HepG2 (cell line): ENCODE results near the gene CIAPIN1. TPM values are rescaled to one million over a fixed set of nuclear protein-coding genes. Genes with fewer than 3 reads are reported as not detected.
A peak's percentile ranks its signal among the peaks of the same experiment; 100 is the strongest.

Source experiments
- AHR ChIP-seq: IDR thresholded peaks from 2 replicates; pipeline ENCODE4 v1.6.1; 2018; ENCODE audit warnings: missing genetic modification reagents, missing compliant biosample characterization
- ARID4A ChIP-seq: sonication (generic); formaldehyde crosslinking; IDR thresholded peaks from 2 replicates; pipeline ENCODE4 v1.5.0; 2020; ENCODE audit warnings: mild to moderate bottlenecking, missing genetic modification reagents, borderline replicate concordance
- CBX5 ChIP-seq: sonication (generic); formaldehyde crosslinking; IDR thresholded peaks from 2 replicates; pipeline ENCODE4 v1.4.0; 2020; ENCODE audit warnings: missing genetic modification reagents, borderline replicate concordance
- FOXA3 ChIP-seq: IDR thresholded peaks from 2 replicates; pipeline ENCODE4 v1.6.1; 2016; ENCODE audit warnings: missing genetic modification reagents, missing compliant biosample characterization
- GZF1 ChIP-seq: sonication (generic); formaldehyde crosslinking; IDR thresholded peaks from 2 replicates; pipeline ENCODE4 v1.5.1; 2020; ENCODE audit warnings: mild to moderate bottlenecking, missing genetic modification reagents
- KDM2A ChIP-seq: sonication (generic); formaldehyde crosslinking; IDR thresholded peaks from 2 replicates; pipeline ENCODE4 v1.4.0; 2020; ENCODE audit warnings: low read depth, missing genetic modification reagents, borderline replicate concordance
- MED13 ChIP-seq: sonication (generic); formaldehyde crosslinking; IDR thresholded peaks from 2 replicates; pipeline ENCODE4 v1.5.0; 2020; ENCODE audit warnings: missing genetic modification reagents
- NFYB ChIP-seq: sonication (generic); formaldehyde crosslinking; IDR thresholded peaks from 2 replicates; pipeline ENCODE4 v1.4.0; 2020; ENCODE audit warnings: missing genetic modification reagents
- PHF21A ChIP-seq: sonication (generic); formaldehyde crosslinking; IDR thresholded peaks from 2 replicates; pipeline ENCODE4 v1.5.0; 2020; ENCODE audit warnings: mild to moderate bottlenecking, missing genetic modification reagents
- PPARG ChIP-seq: conservative IDR thresholded peaks from 2 replicates; pipeline ENCODE4 v1.6.1; 2016; ENCODE audit warnings: missing biosample characterization, missing genetic modification reagents
- SNAPC2 ChIP-seq: sonication (generic); formaldehyde crosslinking; IDR thresholded peaks from 2 replicates; pipeline ENCODE4 v1.8.1; 2022; ENCODE audit warnings: mild to moderate bottlenecking, missing genetic modification reagents
- SRY ChIP-seq: sonication (generic); formaldehyde crosslinking; IDR thresholded peaks from 2 replicates; pipeline ENCODE4 v1.8.0; 2022; ENCODE audit warnings: mild to moderate bottlenecking, missing genetic modification reagents
- UBTF ChIP-seq: sonication (generic); formaldehyde crosslinking; IDR thresholded peaks from 2 replicates; pipeline ENCODE4 v1.4.0; 2020; ENCODE audit warnings: mild to moderate bottlenecking, missing genetic modification reagents
- ZNF335 ChIP-seq: sonication (generic); formaldehyde crosslinking; IDR thresholded peaks from 2 replicates; pipeline ENCODE4 v1.4.0; 2020; ENCODE audit warnings: missing genetic modification reagents
- ZNF567 ChIP-seq: sonication (generic); formaldehyde crosslinking; IDR thresholded peaks from 2 replicates; pipeline ENCODE4 v1.8.1; 2023; ENCODE audit warnings: mild to moderate bottlenecking, missing genetic modification reagents, borderline replicate concordance
- polyA plus RNA-seq, 8 experiments: library from polyadenylated mRNA; depleted of rRNA in 3 of 8; stranded (reverse) in 7 of 8; unstranded in 1 of 8; fragments of >200 nt; fragmentation: Illumina TruSeq in 4 of 8; extraction: Trizol in 4 of 8; gene quantifications; 2 replicates each; pipeline versions ENCODE4 v1.2.1 to v1.2.3, GENCODE V29; 2011 to 2016; ENCODE audit warnings: low read depth in 4 of 8, missing spikeins in 1 of 8, mixed read lengths in 1 of 8; ENCODE audit not compliant: insufficient read depth in 1 of 8
- total RNA-seq, 5 experiments: library from RNA; depleted of rRNA; stranded (reverse); fragments of >200 nt; fragmentation: Illumina TruSeq; extraction: Trizol; gene quantifications; 2 replicates each; pipeline ENCODE4 v1.2.3, GENCODE V29; 2016; ENCODE audit warnings: low read depth in 1 of 5
- TF ChIP-seq, protein P1 (sequence below): sonication (generic); formaldehyde crosslinking; IDR thresholded peaks from 2 replicates; pipeline ENCODE4 v1.4.0; 2020; ENCODE audit warnings: missing genetic modification reagents, borderline replicate concordance
- TF ChIP-seq, protein P2 (sequence below): IDR thresholded peaks from 2 replicates; pipeline ENCODE4 v1.6.1; 2016; ENCODE audit warnings: low read depth, control low read depth

The CIAPIN1 gene
- total and polyA plus RNA-seq, 2 of the 13 experiments (the other 11 are each of a cell fraction or from before 2014, with no cell fraction given) = 69.3 to 89.7 TPM

GRCh38 chr16:57479976-57480753 is 33.0 kb upstream of the CIAPIN1 start (continued):
- TF ChIP-seq UBTF (CRISPR knock-in tag) = peak; percentile 81
- TF ChIP-seq SRY (CRISPR knock-in tag) = peak; percentile 69; the same call in 1 of the 2 replicates
- TF ChIP-seq GZF1 (CRISPR knock-in tag) = peak; percentile 95
- peak; percentile 47 for TF ChIP-seq FOXA3 (CRISPR knock-in tag)
- peak; percentile 24; the same call in 1 of the 2 replicates for TF ChIP-seq CBX5
- TF ChIP-seq MED13 (CRISPR knock-in tag) = 0 out of 2 replicates have a peak, but pooled peaks have one; percentile 9
- TF ChIP-seq ZNF567 (CRISPR knock-in tag) = peak; percentile 59; the same call in 1 of the 2 replicates
- TF ChIP-seq, protein P1, sequence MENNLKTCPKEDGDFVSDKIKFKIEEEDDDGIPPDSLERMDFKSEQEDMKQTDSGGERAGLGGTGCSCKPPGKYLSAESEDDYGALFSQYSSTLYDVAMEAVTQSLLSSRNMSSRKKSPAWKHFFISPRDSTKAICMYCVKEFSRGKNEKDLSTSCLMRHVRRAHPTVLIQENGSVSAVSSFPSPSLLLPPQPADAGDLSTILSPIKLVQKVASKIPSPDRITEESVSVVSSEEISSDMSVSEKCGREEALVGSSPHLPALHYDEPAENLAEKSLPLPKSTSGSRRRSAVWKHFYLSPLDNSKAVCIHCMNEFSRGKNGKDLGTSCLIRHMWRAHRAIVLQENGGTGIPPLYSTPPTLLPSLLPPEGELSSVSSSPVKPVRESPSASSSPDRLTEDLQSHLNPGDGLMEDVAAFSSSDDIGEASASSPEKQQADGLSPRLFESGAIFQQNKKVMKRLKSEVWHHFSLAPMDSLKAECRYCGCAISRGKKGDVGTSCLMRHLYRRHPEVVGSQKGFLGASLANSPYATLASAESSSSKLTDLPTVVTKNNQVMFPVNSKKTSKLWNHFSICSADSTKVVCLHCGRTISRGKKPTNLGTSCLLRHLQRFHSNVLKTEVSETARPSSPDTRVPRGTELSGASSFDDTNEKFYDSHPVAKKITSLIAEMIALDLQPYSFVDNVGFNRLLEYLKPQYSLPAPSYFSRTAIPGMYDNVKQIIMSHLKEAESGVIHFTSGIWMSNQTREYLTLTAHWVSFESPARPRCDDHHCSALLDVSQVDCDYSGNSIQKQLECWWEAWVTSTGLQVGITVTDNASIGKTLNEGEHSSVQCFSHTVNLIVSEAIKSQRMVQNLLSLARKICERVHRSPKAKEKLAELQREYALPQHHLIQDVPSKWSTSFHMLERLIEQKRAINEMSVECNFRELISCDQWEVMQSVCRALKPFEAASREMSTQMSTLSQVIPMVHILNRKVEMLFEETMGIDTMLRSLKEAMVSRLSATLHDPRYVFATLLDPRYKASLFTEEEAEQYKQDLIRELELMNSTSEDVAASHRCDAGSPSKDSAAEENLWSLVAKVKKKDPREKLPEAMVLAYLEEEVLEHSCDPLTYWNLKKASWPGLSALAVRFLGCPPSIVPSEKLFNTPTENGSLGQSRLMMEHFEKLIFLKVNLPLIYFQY (CRISPR knock-in tag) = peak; percentile 81
- TF ChIP-seq SNAPC2 (CRISPR knock-in tag) = peak; percentile 88
- TF ChIP-seq AHR (CRISPR knock-in tag) = peak; percentile 58; the same call in 1 of the 2 replicates
- TF ChIP-seq ZNF335 (CRISPR knock-in tag) = peak; percentile 46; the same call in 1 of the 2 replicates
- peak; percentile 62; the same call in 1 of the 2 replicates for TF ChIP-seq KDM2A (CRISPR knock-in tag)
- peak; percentile 71; the same call in 1 of the 2 replicates for TF ChIP-seq ARID4A (CRISPR knock-in tag)
- TF ChIP-seq, protein P2, sequence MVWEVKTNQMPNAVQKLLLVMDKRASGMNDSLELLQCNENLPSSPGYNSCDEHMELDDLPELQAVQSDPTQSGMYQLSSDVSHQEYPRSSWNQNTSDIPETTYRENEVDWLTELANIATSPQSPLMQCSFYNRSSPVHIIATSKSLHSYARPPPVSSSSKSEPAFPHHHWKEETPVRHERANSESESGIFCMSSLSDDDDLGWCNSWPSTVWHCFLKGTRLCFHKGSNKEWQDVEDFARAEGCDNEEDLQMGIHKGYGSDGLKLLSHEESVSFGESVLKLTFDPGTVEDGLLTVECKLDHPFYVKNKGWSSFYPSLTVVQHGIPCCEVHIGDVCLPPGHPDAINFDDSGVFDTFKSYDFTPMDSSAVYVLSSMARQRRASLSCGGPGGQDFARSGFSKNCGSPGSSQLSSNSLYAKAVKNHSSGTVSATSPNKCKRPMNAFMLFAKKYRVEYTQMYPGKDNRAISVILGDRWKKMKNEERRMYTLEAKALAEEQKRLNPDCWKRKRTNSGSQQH (CRISPR knock-in tag) = 0 out of 2 replicates have a peak, but pooled peaks have one; percentile 12
- peak; percentile 97 for TF ChIP-seq PHF21A (CRISPR knock-in tag)
- no peak for TF ChIP-seq PPARG (CRISPR knock-in tag)
- TF ChIP-seq NFYB = no peak; the same call in 1 of the 2 replicates
